NCI-H2107 treated with DMSO at 0.1 percent for 48 hours (cell line): ENCODE results near the gene NUP62.
"Not testable (repeated sequence)": the region's sequence is repeated elsewhere in the genome, so short reads cannot be mapped to it uniquely, and the experiment has no call there.

Experiments
- DNase-seq: peaks from one replicate; lab custom pipeline; 2025; ENCODE audit not compliant: unreplicated experiment; lab: John Stamatoyannopoulos, UW

Gene NUP62

DNA sequence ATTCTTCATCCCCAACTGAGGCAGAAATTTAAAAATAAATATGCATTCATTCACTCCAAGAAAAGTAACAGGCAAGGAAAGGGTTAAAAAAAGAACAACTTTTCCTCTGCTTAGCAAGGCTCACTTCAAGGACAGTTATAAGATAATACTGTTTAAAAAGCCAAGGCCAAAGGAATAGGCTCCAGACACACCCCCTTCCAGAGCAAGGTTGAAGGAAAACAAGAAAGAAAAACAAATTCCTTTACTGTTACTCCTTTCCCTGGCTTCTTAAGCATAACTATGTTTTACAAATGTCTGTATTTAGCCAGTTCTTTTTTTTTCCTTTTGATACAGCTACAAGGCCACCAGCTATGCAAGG lies 23.2 kb upstream of the NUP62 start:
- no peak for DNase-seq

DNA sequence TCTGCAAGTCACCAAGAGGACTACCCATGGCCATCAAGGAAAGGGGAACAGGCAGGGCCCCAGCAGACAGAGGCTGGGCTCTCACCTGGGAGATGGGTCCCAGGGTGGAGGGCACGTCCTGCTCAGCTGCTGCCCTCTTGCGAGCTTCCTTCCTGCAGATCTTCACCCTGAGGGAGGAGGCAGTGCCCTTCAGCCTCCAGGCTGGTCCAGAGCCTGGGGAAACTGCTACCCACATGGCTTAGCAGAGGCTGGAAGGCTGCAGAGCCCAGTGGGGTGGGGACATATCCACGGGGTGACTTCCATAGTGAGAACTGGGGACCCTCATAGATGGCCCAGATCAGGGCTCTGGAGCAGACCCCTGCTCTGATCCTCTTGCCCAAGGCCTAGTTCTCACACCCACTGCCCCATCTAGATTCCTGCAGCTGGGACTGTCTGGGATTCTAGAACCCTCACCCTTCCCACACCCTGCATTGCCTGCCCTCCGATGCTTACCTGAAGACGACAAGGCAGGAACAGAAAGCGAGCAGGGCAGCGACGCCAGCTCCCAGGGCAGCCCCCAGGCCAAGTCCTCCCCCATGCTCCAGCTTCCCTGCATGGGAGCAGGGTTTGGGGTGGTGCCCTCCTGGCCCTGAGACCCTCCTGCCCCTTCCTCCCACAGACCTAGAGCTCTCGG lies 22.6 kb upstream of the NUP62 start:
- DNase-seq, result no peak

- no peak for DNase-seq
Measured at GRCh38 chr19:49950956-49951526, 21.7 kb upstream of the NUP62 start.

- DNase-seq, result no peak
Measured at GRCh38 chr19:49950590-49950948, 21.3 kb upstream of the NUP62 start.

- no peak for DNase-seq
Measured at GRCh38 chr19:49949742-49950589, 20.7 kb upstream of the NUP62 start.

DNA sequence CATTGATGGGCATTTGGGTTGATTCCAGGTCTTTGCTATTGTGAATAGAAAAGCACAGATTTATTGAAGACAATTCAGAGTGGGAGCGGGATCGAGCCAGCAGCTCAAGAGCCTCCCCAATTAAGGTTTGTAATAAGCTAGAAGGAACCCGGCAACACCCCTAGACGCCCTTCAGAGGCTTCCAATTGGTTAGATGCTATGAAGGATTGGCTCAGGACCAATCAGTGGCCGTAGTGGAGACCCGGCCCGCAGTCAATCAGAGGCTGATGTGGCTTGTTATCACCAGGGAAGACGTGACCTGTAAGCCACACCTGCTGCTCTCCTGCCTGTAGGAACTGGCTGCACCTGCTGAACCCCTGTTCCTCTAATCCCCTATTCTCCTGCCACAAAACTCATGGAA lies 17.1 kb upstream of the NUP62 start:
- no peak for DNase-seq

DNA sequence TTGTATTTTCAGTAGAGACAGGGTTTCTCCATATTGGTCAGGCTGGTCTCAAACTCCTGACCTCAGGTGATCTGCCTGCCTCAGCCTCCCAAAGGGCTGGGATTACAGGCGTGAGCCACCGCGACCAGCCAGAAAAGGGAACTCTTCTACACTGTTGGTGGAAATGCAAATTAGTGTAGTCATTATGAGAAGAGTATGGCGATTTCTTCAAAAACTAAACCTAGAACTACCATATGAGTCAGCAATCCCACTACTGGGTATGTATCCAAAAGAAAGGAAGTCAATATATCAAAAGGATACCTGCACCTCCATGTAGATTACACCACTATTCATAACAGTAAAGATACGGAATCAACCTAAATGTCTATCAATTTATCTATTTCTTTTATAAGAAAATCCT lies 15.3 kb upstream of the NUP62 start:
- DNase-seq, result not testable (repeated sequence)

GRCh38 chr19:49940482-49940791 lies 11.1 kb upstream of the NUP62 start:
- DNase-seq, result no peak

DNA sequence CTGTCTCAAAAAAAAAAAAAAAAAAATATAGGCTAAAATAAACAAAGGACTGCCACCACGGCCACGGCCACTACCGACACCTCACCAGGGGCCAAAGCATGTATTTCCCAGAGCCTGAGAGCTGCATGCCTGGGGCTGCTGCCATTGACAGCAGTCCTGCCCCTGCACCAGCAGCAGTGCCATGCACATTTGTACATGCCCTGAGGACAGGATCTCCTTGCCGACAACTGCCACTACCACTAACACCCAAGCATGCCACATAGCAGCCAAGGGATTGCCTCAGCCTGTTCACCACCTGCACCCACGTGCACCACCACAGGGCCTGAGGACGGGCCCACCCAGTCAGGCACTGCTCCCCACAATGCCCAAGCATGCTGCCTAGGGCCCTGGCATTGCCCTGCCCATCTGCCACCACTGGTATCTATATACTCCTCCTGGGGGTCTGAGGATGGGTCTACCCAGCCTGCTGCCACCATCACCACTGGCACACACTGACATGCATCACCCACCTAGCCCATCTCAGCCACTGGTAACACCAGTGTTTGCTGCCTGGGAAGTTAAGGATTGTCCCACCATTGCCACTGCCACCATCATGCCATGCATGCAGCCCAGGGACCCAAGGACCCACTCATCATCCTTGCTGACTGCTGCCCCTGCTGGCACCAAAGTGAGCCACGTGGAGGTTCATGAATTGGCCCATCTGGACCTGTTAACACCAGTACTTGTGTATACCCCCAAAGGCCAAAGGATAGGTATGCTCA lies 10.6 kb upstream of the NUP62 start:
- DNase-seq, result no peak

DNA sequence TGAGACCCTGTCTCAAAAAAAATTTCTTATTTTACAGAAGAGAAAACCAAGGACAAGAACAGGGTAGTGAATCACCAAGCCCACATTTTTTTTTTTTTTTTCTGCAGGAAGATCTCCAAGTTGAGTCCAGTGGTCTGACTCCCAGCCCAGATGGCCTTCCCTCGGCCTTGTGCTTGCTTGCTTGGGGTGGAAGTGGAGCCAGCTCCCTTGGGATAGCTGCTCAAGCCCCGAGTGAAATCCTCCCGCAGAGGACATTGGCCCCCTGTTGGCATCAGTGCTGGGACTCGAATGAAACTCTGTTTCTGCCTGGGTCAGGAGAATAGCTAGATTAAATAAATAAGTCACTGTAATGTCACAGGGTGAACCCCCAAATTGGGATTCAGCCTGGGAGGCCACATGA lies 9.4 kb upstream of the NUP62 start:
- no peak for DNase-seq

- DNase-seq, result peak; percentile 40
Measured at GRCh38 chr19:49937750-49938381, 8.6 kb upstream of the NUP62 start.

- DNase-seq, result no peak
Measured at GRCh38 chr19:49936549-49936948, 7.2 kb upstream of the NUP62 start.

DNA sequence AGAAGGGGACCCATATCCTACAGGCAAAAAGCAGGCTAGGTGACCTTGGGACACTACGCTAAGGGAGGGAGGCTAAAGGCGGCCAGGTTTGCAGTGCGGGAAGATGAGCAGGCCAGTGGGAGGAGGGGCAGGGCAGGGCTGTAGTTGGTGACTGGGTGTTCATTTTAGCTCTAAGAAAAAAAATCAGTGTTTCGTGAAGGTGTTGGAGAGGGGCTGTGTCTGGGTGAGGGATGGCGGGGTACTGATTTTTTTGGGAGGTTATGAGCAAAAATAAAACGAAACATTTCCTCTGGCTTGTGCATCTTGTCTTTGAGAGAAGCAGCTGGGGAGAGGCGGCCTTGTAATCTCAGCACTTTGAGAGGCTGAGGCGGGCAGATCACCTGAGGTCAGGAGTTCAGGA lies 4.3 kb upstream of the NUP62 start:
- no peak for DNase-seq

DNA sequence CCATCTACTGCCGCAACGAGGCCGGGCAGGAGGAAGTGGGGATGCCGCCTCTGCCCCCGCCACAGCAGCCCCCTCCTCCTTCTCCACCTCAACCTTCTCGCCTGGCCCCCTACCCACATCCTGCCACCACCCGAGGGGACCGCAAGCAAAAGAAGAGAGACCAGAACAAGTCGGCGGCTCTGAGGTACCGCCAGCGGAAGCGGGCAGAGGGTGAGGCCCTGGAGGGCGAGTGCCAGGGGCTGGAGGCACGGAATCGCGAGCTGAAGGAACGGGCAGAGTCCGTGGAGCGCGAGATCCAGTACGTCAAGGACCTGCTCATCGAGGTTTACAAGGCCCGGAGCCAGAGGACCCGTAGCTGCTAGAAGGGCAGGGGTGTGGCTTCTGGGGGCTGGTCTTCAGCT lies 3.4 kb upstream of the NUP62 start:
- no peak for DNase-seq

DNA sequence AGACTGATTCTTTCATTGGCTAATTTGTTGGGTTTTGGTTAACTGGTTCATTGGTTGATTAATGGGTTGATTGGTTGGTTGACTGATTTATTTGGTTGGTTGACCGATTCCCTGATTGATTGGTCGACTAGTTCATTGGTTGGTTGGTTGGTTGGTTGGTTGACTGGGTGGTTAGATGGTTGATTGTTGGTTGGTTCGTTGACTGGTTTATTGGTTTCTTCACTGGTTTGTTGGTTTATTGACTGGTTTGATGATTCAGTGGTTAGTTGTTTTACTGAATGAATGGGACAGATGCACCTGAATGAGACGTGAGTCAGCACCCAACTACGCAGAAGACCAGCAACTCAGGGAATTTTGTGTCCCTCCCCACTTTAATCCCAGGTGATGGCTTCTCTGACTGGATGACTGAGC lies 2.7 kb upstream of the NUP62 start:
- no peak for DNase-seq

DNA sequence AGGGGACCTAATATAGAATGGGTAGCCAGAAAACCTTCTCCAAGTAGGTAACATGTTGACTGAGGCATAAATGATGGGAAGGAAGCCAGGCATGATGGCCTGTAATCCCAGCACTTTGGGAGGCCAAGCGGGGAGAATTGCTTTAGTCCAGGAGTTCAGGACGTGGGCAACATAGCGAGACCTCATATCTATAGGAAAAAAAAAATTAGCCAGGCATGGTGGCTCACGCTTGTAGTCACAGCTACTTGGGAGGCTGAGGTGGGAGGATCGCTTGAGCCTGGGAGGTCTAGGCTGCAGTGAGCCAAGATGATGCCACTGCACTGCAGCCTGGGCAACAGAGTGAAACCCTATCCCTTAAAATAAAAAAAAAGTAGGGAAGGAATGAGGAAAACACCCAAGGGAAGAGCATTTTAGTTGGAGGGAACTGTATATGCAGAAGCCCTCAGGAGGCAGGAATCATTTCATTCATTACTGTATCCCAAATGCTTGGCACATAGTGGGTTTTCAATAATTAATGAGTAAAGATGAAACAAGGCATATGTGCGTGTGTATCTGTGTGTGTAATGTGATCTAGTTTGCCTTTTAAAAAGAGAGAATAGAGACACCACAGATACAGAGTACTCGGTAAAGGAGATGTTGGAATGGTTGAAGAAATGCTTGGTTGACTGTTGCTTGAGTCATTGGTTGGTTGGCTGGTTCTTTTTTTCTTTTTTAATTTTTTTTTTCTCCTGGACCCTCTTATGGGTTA lies 2.2 kb upstream of the NUP62 start:
- DNase-seq, result no peak

DNA sequence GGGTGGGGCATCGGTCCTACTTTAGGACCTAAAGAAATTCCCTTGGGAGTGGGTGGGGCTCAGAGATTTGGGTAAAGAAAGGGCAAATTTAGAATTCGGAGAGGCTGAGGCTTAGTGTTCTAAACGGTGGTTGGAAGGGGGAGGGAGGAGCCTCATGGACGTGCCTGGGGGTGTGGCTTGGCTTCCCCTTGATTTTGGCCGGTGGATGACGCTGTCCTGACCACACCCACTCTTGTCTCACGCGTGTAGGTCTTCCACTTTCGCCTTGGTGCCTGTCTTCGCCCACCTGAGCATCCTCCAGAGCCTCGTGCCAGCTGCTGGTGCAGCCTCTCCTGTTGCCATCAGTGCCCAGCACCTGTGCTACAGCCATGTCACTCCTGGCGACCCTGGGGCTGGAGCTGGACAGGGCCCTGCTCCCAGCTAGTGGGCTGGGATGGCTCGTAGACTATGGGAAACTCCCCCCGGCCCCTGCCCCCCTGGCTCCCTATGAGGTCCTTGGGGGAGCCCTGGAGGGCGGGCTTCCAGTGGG lies 1.2 kb upstream of the NUP62 start:
- no peak for DNase-seq

- peak; percentile 83 for DNase-seq
Measured at GRCh38 chr19:49929611-49930482, 543 bp upstream of the NUP62 start.

DNA sequence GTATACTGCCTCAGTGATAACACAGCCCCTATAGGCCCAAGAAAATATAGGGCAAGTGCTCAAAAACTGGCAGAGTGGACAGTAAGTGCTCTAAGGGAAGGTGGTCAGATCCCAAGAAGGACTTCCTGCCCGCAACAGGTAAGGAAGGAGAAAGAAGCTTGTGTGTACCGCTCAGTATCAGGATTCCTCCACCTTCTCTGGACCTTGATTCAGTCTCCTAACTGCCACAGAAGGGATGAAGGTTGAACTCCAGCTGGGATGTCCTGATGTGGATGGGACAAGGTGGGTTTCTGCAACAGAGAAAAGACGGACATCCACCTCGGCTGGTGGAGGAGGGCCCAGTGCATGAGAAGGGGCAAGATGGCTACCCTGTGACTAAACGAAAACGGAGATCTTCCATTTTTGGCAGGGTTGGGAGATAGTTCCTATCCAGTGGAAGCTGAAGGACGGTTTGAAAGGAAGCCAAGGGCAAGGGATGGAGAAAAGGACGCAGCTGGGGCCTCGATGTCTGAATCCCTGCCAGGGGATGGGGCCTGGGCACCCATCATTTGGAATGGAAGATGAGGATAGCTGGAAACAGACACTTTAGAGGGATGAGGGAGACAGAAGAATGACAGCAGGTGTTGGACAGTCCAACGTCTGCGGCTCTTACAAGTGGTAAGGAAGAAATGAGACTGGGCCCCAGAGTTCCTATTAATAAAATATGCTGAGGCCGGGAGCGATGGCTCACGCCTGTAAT lies 1.6 kb downstream of the NUP62 start:
- DNase-seq, result no peak
